ENCODE data around the gene TRAF1.

DNA sequence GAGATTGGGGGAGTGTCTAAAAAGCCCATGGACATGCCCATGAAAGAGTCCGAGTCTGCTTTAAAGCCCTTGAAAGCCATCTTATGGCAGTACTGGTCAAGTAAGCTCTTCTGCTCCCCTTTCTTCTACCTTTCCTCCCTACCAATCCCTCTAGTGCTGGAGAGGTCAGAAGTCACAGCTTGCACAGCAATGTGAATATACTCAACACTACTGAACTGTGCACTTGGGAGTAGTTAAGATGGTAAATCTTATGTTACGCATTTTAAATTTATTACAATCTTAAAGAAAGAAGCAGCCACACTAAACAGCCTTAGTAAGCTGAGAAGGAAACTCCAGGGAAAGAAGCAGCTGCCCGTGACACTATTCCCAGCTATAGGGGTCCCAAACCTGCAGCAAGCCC is 12.3 kb upstream of the TRAF1 start:
- TF ChIP-seq, protein P1, sequence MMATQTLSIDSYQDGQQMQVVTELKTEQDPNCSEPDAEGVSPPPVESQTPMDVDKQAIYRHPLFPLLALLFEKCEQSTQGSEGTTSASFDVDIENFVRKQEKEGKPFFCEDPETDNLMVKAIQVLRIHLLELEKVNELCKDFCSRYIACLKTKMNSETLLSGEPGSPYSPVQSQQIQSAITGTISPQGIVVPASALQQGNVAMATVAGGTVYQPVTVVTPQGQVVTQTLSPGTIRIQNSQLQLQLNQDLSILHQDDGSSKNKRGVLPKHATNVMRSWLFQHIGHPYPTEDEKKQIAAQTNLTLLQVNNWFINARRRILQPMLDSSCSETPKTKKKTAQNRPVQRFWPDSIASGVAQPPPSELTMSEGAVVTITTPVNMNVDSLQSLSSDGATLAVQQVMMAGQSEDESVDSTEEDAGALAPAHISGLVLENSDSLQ (IDR thresholded peaks at IDR 0.05) = no peak
- TF ChIP-seq SUZ12 (IDR thresholded peaks at IDR 0.05) = no peak
- TF ChIP-seq ZNF384 (IDR thresholded peaks at IDR 0.05) = no peak
- no peak for TF ChIP-seq HDGF (IDR thresholded peaks at IDR 0.05; ENCODE audit: borderline replicate concordance)
- no peak for TF ChIP-seq FOXK2 (IDR thresholded peaks at IDR 0.05)
- no peak for TF ChIP-seq ARNT (IDR thresholded peaks at IDR 0.05)
- TF ChIP-seq SP1 (IDR thresholded peaks at IDR 0.05) = no peak
- no peak for TF ChIP-seq FOXA1 (IDR thresholded peaks at IDR 0.05)
- TF ChIP-seq NFRKB (IDR thresholded peaks at IDR 0.05) = no peak
- TF ChIP-seq L3MBTL2 (conservative IDR thresholded peaks at IDR 0.05) = no peak
- TF ChIP-seq BHLHE40 (IDR thresholded peaks at IDR 0.05; ENCODE audit: borderline replicate concordance) = no peak
- TF ChIP-seq CTBP1 (IDR thresholded peaks at IDR 0.05; ENCODE audit: borderline replicate concordance) = no peak
- TF ChIP-seq TARDBP (IDR thresholded peaks at IDR 0.05) = no peak
- TF ChIP-seq ELF4 (IDR thresholded peaks at IDR 0.05) = no peak
